GM13977 (cell line): ENCODE results near the gene RAB30.

ENCODE experiments used
- DNase-seq: peaks from one replicate; pipeline ENCODE4 v3.0.0; 2012; ENCODE audit warnings: low spot score
- in situ Hi-C: fragments of 300-500 bp; cut with MboI; formaldehyde crosslinking; loops from one replicate; pipeline ENCODE4 v1.12.0; 2022; ENCODE audit warnings: low sequenced_read_pairs, low pct_unique_long_range_greater_than_20kb, mixed read lengths, inconsistent platforms; ENCODE audit not compliant: unreplicated experiment
- TF ChIP-seq, protein P1 (sequence below): IDR thresholded peaks from 2 replicates; pipeline ENCODE4 v1.5.1; 2012; ENCODE audit warnings: mild to moderate bottlenecking, control low read depth; ENCODE audit not compliant: insufficient read depth; ENCODE audit errors: extremely low read depth, missing control alignments

Gene RAB30

DNA sequence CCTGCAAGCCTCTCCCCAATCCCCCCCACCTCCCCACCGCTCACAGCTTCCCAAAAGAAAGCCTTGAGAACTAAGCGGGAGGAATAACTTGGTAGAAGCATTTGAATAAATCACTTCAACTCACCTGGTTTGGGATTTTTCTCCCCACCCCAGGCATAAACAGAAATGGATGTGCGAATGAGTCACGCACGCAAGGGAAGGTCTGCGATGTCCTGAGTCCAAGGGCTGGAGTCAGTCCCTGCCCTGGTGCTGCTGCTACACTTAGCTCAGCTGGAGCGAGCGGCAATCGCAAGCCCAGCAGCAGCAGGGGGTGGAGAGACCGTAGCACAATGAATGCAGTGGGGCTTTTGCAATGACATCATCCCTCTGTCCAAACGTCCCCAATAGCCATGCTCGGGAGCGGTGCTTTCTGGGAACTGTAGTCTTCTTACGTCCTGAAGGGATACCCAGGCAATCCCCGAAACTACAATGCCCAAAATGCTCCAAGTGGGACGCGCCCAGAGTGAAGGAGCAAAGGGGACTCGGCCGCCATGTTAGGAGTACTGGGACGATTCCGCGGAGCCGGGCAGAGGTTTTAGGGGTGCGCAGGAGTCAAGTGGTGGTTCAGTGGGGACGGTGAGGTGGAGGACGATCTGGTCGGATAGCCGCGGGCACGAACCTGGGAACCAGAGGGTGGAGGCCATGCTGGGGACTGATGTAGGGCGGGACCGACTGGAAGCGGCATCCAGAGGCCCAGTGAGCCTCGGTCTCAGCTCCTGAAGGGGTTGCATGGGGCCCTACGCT is at the start of gene RAB30:
Gene RAB30 (minus strand): TSS at position 331 of the 783 bp plus-strand sequence. CDS start 74,581 bp downstream, outside the sequence.
- in situ Hi-C loops = loop anchor here (10.0 kb wide), 1 partner anchor 167 kb away; the partner anchor contains the start of genes DDIAS and PRCP
- TF ChIP-seq, protein P1, sequence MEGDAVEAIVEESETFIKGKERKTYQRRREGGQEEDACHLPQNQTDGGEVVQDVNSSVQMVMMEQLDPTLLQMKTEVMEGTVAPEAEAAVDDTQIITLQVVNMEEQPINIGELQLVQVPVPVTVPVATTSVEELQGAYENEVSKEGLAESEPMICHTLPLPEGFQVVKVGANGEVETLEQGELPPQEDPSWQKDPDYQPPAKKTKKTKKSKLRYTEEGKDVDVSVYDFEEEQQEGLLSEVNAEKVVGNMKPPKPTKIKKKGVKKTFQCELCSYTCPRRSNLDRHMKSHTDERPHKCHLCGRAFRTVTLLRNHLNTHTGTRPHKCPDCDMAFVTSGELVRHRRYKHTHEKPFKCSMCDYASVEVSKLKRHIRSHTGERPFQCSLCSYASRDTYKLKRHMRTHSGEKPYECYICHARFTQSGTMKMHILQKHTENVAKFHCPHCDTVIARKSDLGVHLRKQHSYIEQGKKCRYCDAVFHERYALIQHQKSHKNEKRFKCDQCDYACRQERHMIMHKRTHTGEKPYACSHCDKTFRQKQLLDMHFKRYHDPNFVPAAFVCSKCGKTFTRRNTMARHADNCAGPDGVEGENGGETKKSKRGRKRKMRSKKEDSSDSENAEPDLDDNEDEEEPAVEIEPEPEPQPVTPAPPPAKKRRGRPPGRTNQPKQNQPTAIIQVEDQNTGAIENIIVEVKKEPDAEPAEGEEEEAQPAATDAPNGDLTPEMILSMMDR = no peak
- peak; percentile 90 for DNase-seq

GRCh38 chr11:83120327-83120726 is 48.6 kb upstream of the RAB30 start:
- no peak for DNase-seq
- TF ChIP-seq, protein P1 = no peak
- in situ Hi-C loops = no loop called here

DNA sequence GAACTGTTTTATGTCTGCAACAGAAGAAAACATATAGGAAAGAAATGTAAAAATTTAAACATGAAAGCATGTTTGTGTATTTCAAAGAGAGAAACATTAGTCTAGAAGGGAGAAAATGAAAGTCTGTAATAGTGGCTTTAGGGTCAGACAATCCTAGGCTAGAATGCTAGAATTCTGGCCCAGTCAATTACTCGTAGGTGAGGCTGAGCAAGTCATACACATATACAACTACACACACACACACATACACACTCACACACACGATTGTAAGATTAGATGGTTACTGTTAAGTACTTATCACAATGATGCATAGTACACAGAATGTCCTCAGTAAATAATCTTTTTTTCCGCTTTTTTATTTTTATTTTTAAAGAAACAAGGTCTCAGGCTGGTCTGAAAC is 47.5 kb upstream of the RAB30 start:
- in situ Hi-C loops = no loop called here
- DNase-seq = no peak
- TF ChIP-seq, protein P1 = no peak

DNA sequence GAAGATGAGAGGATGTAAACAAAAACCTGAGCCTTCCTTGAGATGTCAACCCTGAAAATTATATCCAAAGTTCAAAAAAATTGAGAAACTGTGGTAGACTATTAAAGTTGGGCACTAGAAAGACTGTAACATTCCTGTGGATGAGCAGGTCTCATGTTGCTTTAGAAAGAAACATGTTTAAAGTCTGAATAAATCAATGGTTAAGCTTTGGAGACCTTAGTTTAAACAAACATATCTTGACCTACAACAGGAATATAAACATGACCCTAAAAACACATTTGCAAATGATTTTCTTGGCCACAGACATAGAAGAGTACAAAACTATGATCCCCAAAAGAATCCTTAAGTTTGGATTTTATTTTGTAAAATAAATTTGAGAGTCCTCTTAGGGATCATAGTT is 47.1 kb upstream of the RAB30 start:
- in situ Hi-C loops = no loop called here
- TF ChIP-seq, protein P1 = no peak
- DNase-seq = no peak

- in situ Hi-C loops = no loop called here
- no peak for DNase-seq
- TF ChIP-seq, protein P1 = no peak
These were observed 44.4 kb upstream of the RAB30 start for GRCh38 chr11:83116015-83116641.

GRCh38 chr11:83115551-83115950 is 43.9 kb upstream of the RAB30 start:
- DNase-seq = no peak
- TF ChIP-seq, protein P1 = no peak
- in situ Hi-C loops = no loop called here
